ENCODE results near the gene PLD4.

PLD4 gene

DNA sequence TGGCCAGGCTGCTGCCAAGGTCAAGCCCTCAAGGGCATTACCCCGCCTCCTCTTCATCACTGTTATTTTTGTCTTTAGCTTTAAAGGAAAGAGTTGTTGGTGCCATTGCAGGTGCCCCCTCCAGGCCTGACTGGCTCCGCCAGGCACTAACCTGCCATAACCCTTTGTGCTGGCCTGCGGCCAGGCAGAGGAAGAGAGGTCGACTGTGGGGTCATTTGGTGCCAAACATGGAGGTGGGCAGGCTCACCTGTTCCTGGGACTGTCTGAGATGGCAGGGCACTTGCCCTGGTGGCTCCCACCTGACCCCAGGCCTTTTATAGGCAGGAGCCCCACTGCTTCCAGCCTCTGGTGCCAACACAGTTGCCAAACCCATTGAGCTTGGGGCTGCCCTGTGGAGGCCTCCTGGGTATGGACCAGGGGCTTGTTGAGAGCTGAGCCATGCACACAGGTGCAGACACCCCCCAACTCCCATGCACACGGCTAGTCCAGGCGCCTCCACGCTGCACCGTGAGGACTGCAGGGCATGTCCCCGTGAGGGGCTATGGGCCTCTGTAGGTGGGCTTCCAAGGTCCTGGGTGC is 29.4 kb upstream of the PLD4 start:
- ChIA-PET CTCF (interaction anchor here (0.8 to 4.8 kb wide), 19 partner anchors 8 to 191 kb away, joined by 3 to 59 read pairs (median 6); partner anchors contain the start of gene CLBA1), POLR2A (no interaction called here)
- DNase-seq (ENCODE audit: low read depth, low spot score): no peak
- no peak overlapping the region for H3K4me3 ChIP-seq (ENCODE audit: low read depth, low read length)
- TF ChIP-seq CTCF (IDR thresholded peaks at IDR 0.05; ENCODE audit: insufficient read depth, low read length, missing control alignments): no peak

DNA sequence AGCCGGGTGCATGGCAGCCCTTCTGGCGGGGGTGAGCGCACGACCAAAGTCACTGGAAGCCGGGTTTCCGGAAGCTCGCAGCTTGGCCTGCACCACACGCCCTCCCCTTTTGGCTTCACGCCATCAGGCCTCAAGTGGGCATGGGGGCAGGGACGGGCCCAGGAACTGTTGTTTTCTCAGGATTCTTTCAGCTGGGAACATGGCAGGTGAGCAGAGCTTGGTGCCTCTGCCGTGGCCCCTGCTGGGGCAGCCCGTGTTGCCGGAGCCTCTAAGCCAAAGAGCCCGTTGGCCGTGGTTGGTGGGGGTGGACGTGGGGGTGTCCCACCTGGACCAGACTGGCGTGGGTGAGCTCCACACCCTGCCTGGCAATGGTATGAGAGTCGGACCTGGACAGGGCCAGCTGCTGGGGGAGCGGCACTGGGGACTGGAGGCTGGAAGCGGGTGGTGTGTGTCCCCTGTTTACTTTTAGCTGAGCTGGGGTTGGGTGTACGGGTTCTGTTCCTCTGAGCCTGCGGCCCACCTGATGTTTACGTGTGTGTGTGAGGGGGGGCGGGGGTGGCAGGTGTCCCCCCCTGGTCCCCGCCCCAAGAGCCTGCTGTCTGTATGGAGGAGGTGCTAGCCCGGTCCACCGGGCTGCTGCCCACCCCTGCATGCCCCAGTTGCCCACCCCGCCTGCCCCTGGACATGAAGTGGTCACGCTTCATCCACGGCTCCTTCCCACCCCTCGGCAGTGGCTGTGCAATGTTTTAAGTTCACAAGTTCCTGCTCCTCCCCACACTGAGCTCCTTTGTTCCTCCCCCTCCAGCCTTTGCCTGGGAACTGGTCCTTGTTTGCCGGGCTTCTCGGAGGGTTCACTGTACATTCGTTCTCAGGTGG is 28.7 kb upstream of the PLD4 start:
- POLR2A ChIA-PET: no interaction called here
- CTCF ChIA-PET: interaction anchor here (0.6 to 4.8 kb wide), 29 partner anchors 9 to 190 kb away, joined by 3 to 59 read pairs (median 4); partner anchors contain the start of gene CLBA1
- TF ChIP-seq CTCF (IDR thresholded peaks at IDR 0.05; ENCODE audit: insufficient read depth, low read length, missing control alignments): no peak
- H3K4me3 ChIP-seq (ENCODE audit: low read depth, low read length): no peak overlapping the region
- no peak for DNase-seq (ENCODE audit: low read depth, low spot score)

GRCh38 chr14:104897330-104898194 is 27.1 kb upstream of the PLD4 start:
- TF ChIP-seq CTCF (IDR thresholded peaks at IDR 0.05; ENCODE audit: insufficient read depth, low read length, missing control alignments): no peak
- CTCF ChIA-PET: interaction anchor here (0.5 to 4.8 kb wide), 18 partner anchors 7 to 175 kb away, joined by 3 to 59 read pairs (median 6); no protein-coding TSS in a partner anchor
- POLR2A ChIA-PET: no interaction called here
- no peak overlapping the region for H3K4me3 ChIP-seq (ENCODE audit: low read depth, low read length)
- no peak for DNase-seq (ENCODE audit: low read depth, low spot score)

DNA sequence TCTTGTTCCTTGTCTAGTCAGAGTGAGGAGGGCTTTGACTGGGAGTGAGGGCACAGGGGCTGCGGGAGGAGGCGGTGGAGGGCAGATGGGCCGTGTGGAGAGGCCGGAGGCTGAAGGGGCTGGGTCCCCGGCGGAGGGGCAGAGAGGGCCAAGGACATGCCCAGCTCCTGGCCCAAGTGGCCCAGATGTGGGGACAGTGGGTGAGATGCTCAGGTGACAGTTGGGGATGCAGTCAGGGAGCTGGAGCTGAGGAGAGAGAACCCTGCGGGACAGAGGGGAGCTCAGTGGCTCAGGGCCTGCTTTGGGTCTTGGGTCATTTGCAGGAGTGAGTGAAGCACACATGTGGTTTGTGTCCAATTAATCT is 26.5 kb upstream of the PLD4 start:
- no peak for TF ChIP-seq CTCF (IDR thresholded peaks at IDR 0.05; ENCODE audit: insufficient read depth, low read length, missing control alignments)
- ChIA-PET POLR2A (no interaction called here), CTCF (interaction anchor here (0.5 to 3.0 kb wide), 8 partner anchors 21 to 188 kb away, joined by 3 to 47 read pairs (median 3); no protein-coding TSS in a partner anchor)
- no peak overlapping the region for H3K4me3 ChIP-seq (ENCODE audit: low read depth, low read length)
- no peak for DNase-seq (ENCODE audit: low read depth, low spot score)

- ChIA-PET POLR2A (no interaction called here), CTCF (interaction anchor here (0.6 to 3.0 kb wide), 8 partner anchors 20 to 188 kb away, joined by 3 to 47 read pairs (median 3); partner anchors contain the start of gene CDCA4)
- TF ChIP-seq CTCF (IDR thresholded peaks at IDR 0.05; ENCODE audit: insufficient read depth, low read length, missing control alignments): no peak
- no peak overlapping the region for H3K4me3 ChIP-seq (ENCODE audit: low read depth, low read length)
- DNase-seq (ENCODE audit: low read depth, low spot score): no peak
These were observed 25.7 kb upstream of the PLD4 start for GRCh38 chr14:104898870-104899510.
